Measurements from ENCODE around the gene SORCS3.

- TF ChIP-seq CREB1 (IDR thresholded peaks at IDR 0.05; ENCODE audit: low read depth) (no peak), TARDBP (IDR thresholded peaks at IDR 0.05; ENCODE audit: borderline replicate concordance) (no peak), NFIC (IDR thresholded peaks at IDR 0.05; ENCODE audit: low read depth, low read length) (no peak), CTCF (IDR thresholded peaks at IDR 0.05 in 2 of 3, conservative IDR thresholded peaks at IDR 0.05 in 1 of 3; ENCODE audit: control insufficient read depth in 2 of 3, extremely low read depth in 1 of 3, insufficient read depth in 1 of 3, low read depth in 3 of 3, low read length in 3 of 3) (no peak), TAF1 (IDR thresholded peaks at IDR 0.05; ENCODE audit: borderline replicate concordance, low read depth, low read length) (no peak), USF2 (IDR thresholded peaks at IDR 0.05; ENCODE audit: borderline replicate concordance, low read depth, low read length) (no peak), SPI1 (IDR thresholded peaks at IDR 0.05; ENCODE audit: borderline replicate concordance, insufficient read depth, low read depth, low read length) (no peak), RBBP5 (conservative IDR thresholded peaks at IDR 0.05) (no peak), CEBPB (IDR thresholded peaks at IDR 0.05; ENCODE audit: borderline replicate concordance in 1 of 2, low read depth in 2 of 2, low read length in 2 of 2) (no peak)
These were observed 70.2 kb downstream of the SORCS3 start for GRCh38 chr10:104711302-104711721.

Data from GM12878 (cell line).